PC-3 (cell line): ENCODE measurements around the gene ICAM4. TPM values are rescaled to one million over a fixed set of nuclear protein-coding genes. Genes with fewer than 3 reads are reported as not detected.

ENCODE experiments used
- ATAC-seq: fragments of 200-7000 bp; cut with Tn5 transposase; 2 replicates; pipeline ENCODE4 v1.9.1; 2020; ENCODE audit warnings: mild to moderate bottlenecking, moderate library complexity
- BruUV-seq: library from RNA; stranded (reverse); fragments of 400-500 nt; replicated peaks from 2 replicates; lab custom pipeline; 2021; lab: Mats Ljungman, UMichigan
- CTCF ChIA-PET: fragments of 300-600 bp; sonication (Branson Sonifier 250); formaldehyde crosslinking; loops from one replicate; lab custom pipeline; 2022; ENCODE audit warnings: antibody characterized with exemption; lab: Charles Lee
- POLR2A ChIA-PET: fragments of 300-600 bp; sonication (Branson Sonifier 250); formaldehyde crosslinking; loops from one replicate; lab custom pipeline; 2022; ENCODE audit warnings: antibody characterized with exemption; ENCODE audit not compliant: unreplicated experiment; lab: Charles Lee
- DNase-seq: peaks from one replicate; pipeline ENCODE4 v3.0.0-alpha.2; 2015
- H2AFZ ChIP-seq: fragments of 300-600 bp; sonication (generic); 2 replicates; pipeline ENCODE4 v1.6.0; 2016; ENCODE audit warnings: antibody characterized with exemption, low read length
- H3F3A ChIP-seq: fragments of 300-600 bp; sonication (generic); one replicate; pipeline ENCODE4 v1.6.0; 2017; ENCODE audit warnings: antibody characterized with exemption, low read length, control low read depth, mild to moderate bottlenecking; ENCODE audit not compliant: unreplicated experiment
- H3K27ac ChIP-seq: fragments of 300-600 bp; sonication (generic); 2 replicates; pipeline ENCODE4 v1.5.1; 2016; ENCODE audit warnings: mild to moderate bottlenecking, low read length
- H3K27me3 ChIP-seq: fragments of 300-600 bp; sonication (generic); 2 replicates; pipeline ENCODE4 v1.6.1; 2016; ENCODE audit warnings: low read length, mixed read lengths
- H3K36me3 ChIP-seq: fragments of 300-600 bp; sonication (generic); 2 replicates; pipeline ENCODE4 v1.6.1; 2016; ENCODE audit warnings: low read depth, mixed run types, low read length, mixed read lengths
- H3K4me1 ChIP-seq: fragments of 300-600 bp; sonication (generic); 2 replicates; pipeline ENCODE4 v1.5.1; 2016; ENCODE audit warnings: low read length; ENCODE audit not compliant: insufficient read depth
- H3K4me2 ChIP-seq: fragments of 300-600 bp; sonication (generic); 2 replicates; pipeline ENCODE4 v1.6.0; 2016; ENCODE audit warnings: low read length
- H3K4me3 ChIP-seq: fragments of 300-600 bp; sonication (generic); 2 replicates; pipeline ENCODE4 v1.5.1; 2016; ENCODE audit warnings: mild to moderate bottlenecking, low read length, mixed read lengths
- H3K79me2 ChIP-seq: fragments of 300-600 bp; sonication (generic); 2 replicates; pipeline ENCODE4 v1.6.1; 2017; ENCODE audit warnings: low read length, mixed read lengths
- H3K9ac ChIP-seq: fragments of 300-600 bp; sonication (generic); 2 replicates; pipeline ENCODE4 v1.6.0; 2016; ENCODE audit warnings: mild to moderate bottlenecking, low read length
- H3K9me2 ChIP-seq: fragments of 300-600 bp; sonication (generic); replicated peaks from 2 replicates; pipeline ENCODE4 v1.6.1; 2016; ENCODE audit warnings: mixed run types, low read length, mixed read lengths
- H3K9me3 ChIP-seq: fragments of 300-600 bp; sonication (generic); 2 replicates; pipeline ENCODE4 v1.6.1; 2016; ENCODE audit warnings: low read length, mixed read lengths
- H4K20me1 ChIP-seq: fragments of 300-600 bp; sonication (generic); 2 replicates; pipeline ENCODE4 v1.6.1; 2016; ENCODE audit warnings: low read length, mixed read lengths
- CTCF ChIP-seq: fragments of 300-600 bp; sonication (generic); conservative IDR thresholded peaks from 2 replicates; pipeline ENCODE4 v1.5.1; 2017; ENCODE audit warnings: antibody characterized with exemption, low read depth, mild to moderate bottlenecking, low read length
- EZH2 ChIP-seq: fragments of 300-600 bp; sonication (generic); IDR thresholded peaks from one replicate; pipeline ENCODE4 v1.6.1; 2017; ENCODE audit warnings: antibody characterized with exemption, mild to moderate bottlenecking, low read length; ENCODE audit not compliant: unreplicated experiment
- EZH2phosphoT487 ChIP-seq: fragments of 300-600 bp; sonication (generic); IDR thresholded peaks from 2 replicates; pipeline ENCODE4 v1.6.1; 2018; ENCODE audit warnings: mild to moderate bottlenecking, antibody characterized with exemption, low read length, borderline replicate concordance
- intact Hi-C: fragments of 100-400 bp; cut with micrococcal nuclease; formaldehyde crosslinking; loops from 2 replicates; pipeline ENCODE4 v1.9.0; 2023
- total RNA-seq: library from RNA; depleted of rRNA; stranded (reverse); fragments of >200 nt; gene quantifications from 2 replicates; pipeline ENCODE4 v1.2.3, GENCODE V29; 2014

The ICAM4 gene
- total RNA-seq, 1 experiment from 2014 or later, result not detected

GRCh38 chr19:10256970-10257615 is 29.7 kb upstream of the ICAM4 start:
- CTCF ChIA-PET, result interaction anchor here (0.7 kb wide), 1 partner anchor 12 kb away, joined by 3 read pairs; no protein-coding TSS in a partner anchor
- no TSS peak for BruUV-seq
- no peak overlapping the region for H2AFZ ChIP-seq
- H3K4me2 ChIP-seq, result no peak overlapping the region
- no peak for DNase-seq
- no peaks in the 10 kb centered on the region for H3K9me3 ChIP-seq
- H3K27me3 ChIP-seq, result no peaks in the 10 kb centered on the region
- peaks cover 42% of the 10 kb centered on the region for H3K36me3 ChIP-seq
- H3K4me1 ChIP-seq, result peaks cover 15% of the 10 kb centered on the region
- no peak overlapping the region for H3K9ac ChIP-seq
- no peak for ATAC-seq
- no peak overlapping the region for H3K27ac ChIP-seq
- POLR2A ChIA-PET, result no interaction called here
- intact Hi-C loops, result no loop called here
- no peaks in the 10 kb centered on the region for H3K9me2 ChIP-seq
- peaks cover 4% of the 10 kb centered on the region for H3F3A ChIP-seq
- no peak overlapping the region for H3K4me3 ChIP-seq
- no peaks in the 10 kb centered on the region for H4K20me1 ChIP-seq
- TF ChIP-seq EZH2phosphoT487 (no peak), EZH2 (no peak), CTCF (no peak)
- H3K79me2 ChIP-seq, result peaks cover 25% of the 10 kb centered on the region

GRCh38 chr19:10258080-10258710 is 28.6 kb upstream of the ICAM4 start:
- POLR2A ChIA-PET, result interaction anchor here (0.6 kb wide), 1 partner anchor 124 kb away, joined by 10 read pairs; no protein-coding TSS in a partner anchor

More at GRCh38 chr19:10258080-10258710, 28.6 kb upstream of the ICAM4 start:
- TF ChIP-seq EZH2 (no peak), CTCF (no peak), EZH2phosphoT487 (no peak)
- ATAC-seq, result no peak
- no peaks in the 10 kb centered on the region for H3K27me3 ChIP-seq
- H3K4me3 ChIP-seq, result no peak overlapping the region
- H3K4me1 ChIP-seq, result peaks cover 15% of the 10 kb centered on the region
- H4K20me1 ChIP-seq, result no peaks in the 10 kb centered on the region
- H2AFZ ChIP-seq, result no peak overlapping the region
- peaks cover 42% of the 10 kb centered on the region for H3K36me3 ChIP-seq
- BruUV-seq, result no TSS peak
- no peaks in the 10 kb centered on the region for H3K9me2 ChIP-seq
- H3K27ac ChIP-seq, result no peak overlapping the region
- no peak overlapping the region for H3K4me2 ChIP-seq
- no peak overlapping the region for H3K9ac ChIP-seq
- peaks cover 4% of the 10 kb centered on the region for H3F3A ChIP-seq
- intact Hi-C loops, result loop anchor here (2.0 kb wide), 1 partner anchor 131 kb away; no protein-coding TSS in a partner anchor
- DNase-seq, result no peak
- H3K9me3 ChIP-seq, result no peaks in the 10 kb centered on the region
- CTCF ChIA-PET, result interaction anchor here (0.6 to 1.5 kb wide), 12 partner anchors 8 to 247 kb away, joined by 3 to 12 read pairs (median 4); partner anchors contain the start of gene TYK2
- peaks cover 14% of the 10 kb centered on the region for H3K79me2 ChIP-seq
